Tongue (tissue), 2 donors: ENCODE data around the gene DENND5B. TPM values are rescaled to one million over a fixed set of nuclear protein-coding genes. Genes with fewer than 3 reads are reported as not detected.

Experiments
- small RNA-seq: library from RNA; depleted of rRNA; stranded (forward); fragments of <200 nt; gene quantifications from one replicate; pipeline ENCODE3, GENCODE V24; 2014; ENCODE audit warnings: low replicate concordance
- total RNA-seq: library from RNA; depleted of rRNA; stranded (reverse); fragments of >200 nt; gene quantifications from one replicate; pipeline ENCODE4 v1.2.3, GENCODE V29; 2014

The DENND5B gene
- total RNA-seq, 1 donor from 2014 or later: 42.0 TPM

Small RNA genes within 50 kb of the gene (small RNA-seq; reads per million reads assigned to genes)
- gene RF00019: not detected
- gene RF00026: not detected
- 0.18 reads per million, percentile 16 among the genes with 10 or more reads in this experiment for gene RNU5F-4P
- gene RNU6-618P: not detected
- not detected for gene RPL31P50

Other genes starting within 250 kb of the DENND5B start
- 3.8 TPM for gene ETFBKMT, start 68.6 kb upstream of the DENND5B start, total RNA-seq
- 21.7 TPM for gene AMN1, start 137.9 kb upstream of the DENND5B start, total RNA-seq